Measurements from ENCODE around the gene FNBP1. TPM values are rescaled to one million over a fixed set of nuclear protein-coding genes. Genes with fewer than 3 reads are reported as not detected.

FNBP1 gene
- total and polyA plus RNA-seq, 10 of the 15 experiments (the other 5 are each of a cell fraction or from before 2014, with no cell fraction given): 64.5 to 353 (median 179) TPM

GRCh38 chr9:129861447-129861827 is 181.6 kb downstream of the FNBP1 start:
- WGBS (ENCODE audit: insufficient coverage, insufficient replicate concordance, low lambda C conversion rate, missing lambda C conversion rate): 90% methylated on average over 12 of the region's 12 CpGs
- no peak for ATAC-seq
- intact Hi-C loops (cut with micrococcal nuclease; ENCODE audit: unreplicated experiment): no loop called here
- TF ChIP-seq GATAD2B (conservative IDR thresholded peaks at IDR 0.05; ENCODE audit: low read depth) (no peak), NKRF (conservative IDR thresholded peaks at IDR 0.05) (no peak), IRF3 (IDR thresholded peaks at IDR 0.05) (no peak), ZNF24 (IDR thresholded peaks at IDR 0.05) (no peak), ELK1 (IDR thresholded peaks at IDR 0.05; ENCODE audit: low read depth, low read length) (no peak), REST (IDR thresholded peaks at IDR 0.05; ENCODE audit: low read depth, low read length) (no peak), E2F4 (IDR thresholded peaks at IDR 0.05; ENCODE audit: low read depth, low read length) (no peak), MYB (IDR thresholded peaks at IDR 0.05; ENCODE audit: borderline replicate concordance, low read depth, low read length) (no peak), TBL1XR1 (IDR thresholded peaks at IDR 0.05; ENCODE audit: low read depth, low read length) (no peak), SMARCA5 (IDR thresholded peaks at IDR 0.05) (no peak), ZSCAN29 (IDR thresholded peaks at IDR 0.05) (no peak), CHD2 (IDR thresholded peaks at IDR 0.05; ENCODE audit: borderline replicate concordance, low read depth, low read length) (no peak), PKNOX1 (IDR thresholded peaks at IDR 0.05) (no peak), MTA3 (IDR thresholded peaks at IDR 0.05; ENCODE audit: borderline replicate concordance, low read length) (no peak), RCOR1 (conservative IDR thresholded peaks at IDR 0.05; ENCODE audit: low read depth, low read length) (no peak), RB1 (IDR thresholded peaks at IDR 0.05; ENCODE audit: borderline replicate concordance) (no peak)

More at GRCh38 chr9:129861447-129861827, 181.6 kb downstream of the FNBP1 start:
- in situ Hi-C loops (cut with MboI): no loop called here
- RAD21 ChIA-PET (ENCODE audit: unreplicated experiment): no interaction called here
- POLR2A ChIA-PET: no interaction called here
- H3K79me2 ChIP-seq (ENCODE audit: control insufficient read depth, insufficient read depth, low read length): no peaks in the 10 kb centered on the region
- H3K36me3 ChIP-seq (ENCODE audit: control insufficient read depth in 2 of 2, insufficient read depth in 2 of 2, low read length in 1 of 2): peaks cover 2 to 8% of the 10 kb centered on the region in 2 experiments; a peak in 3 of 4 replicates
- SMC1A ChIA-PET (ENCODE audit: uncharacterized antibody, unreplicated experiment): no interaction called here
- H3K27me3 ChIP-seq (replicated peaks in 1 of 2; ENCODE audit: control insufficient read depth in 2 of 2, insufficient read depth in 2 of 2, low read length in 1 of 2): no peaks in the 10 kb centered on the region
- FAIRE-seq (no peak), DNase-seq (ENCODE audit: low read depth, low spot score) (no peak)
- no peak overlapping the region for H3K4me2 ChIP-seq (ENCODE audit: control insufficient read depth, insufficient read depth)
- CTCF ChIA-PET: no interaction called here
- H3K4me3 ChIP-seq: no peak overlapping the region
- no peaks in the 10 kb centered on the region for H3K9me3 ChIP-seq (replicated peaks; ENCODE audit: control insufficient read depth, insufficient read depth, low read length)
- no TSS peak for BruUV-seq (replicated peaks)
- H3K9ac ChIP-seq (ENCODE audit: control insufficient read depth, insufficient read depth, low read length): no peak overlapping the region
- no peak overlapping the region for H3K27ac ChIP-seq (ENCODE audit: control insufficient read depth, insufficient read depth)
- H2AFZ ChIP-seq (ENCODE audit: control insufficient read depth, low read depth, low read length): no peak overlapping the region
- H4K20me1 ChIP-seq (ENCODE audit: control insufficient read depth, insufficient read depth): no peaks in the 10 kb centered on the region
- peaks cover 5% of the 10 kb centered on the region for H3K4me1 ChIP-seq (ENCODE audit: control insufficient read depth, insufficient read depth, low read length)
